T-helper 2 cell (primary cell): ENCODE data around the gene TMC2.

Experiments used
- DNase-seq, 5 experiments: peaks; one replicate each; pipeline versions ENCODE4 v3.0.0 to v3.0.0-alpha.2; 2012 to 2022

Gene TMC2

DNA sequence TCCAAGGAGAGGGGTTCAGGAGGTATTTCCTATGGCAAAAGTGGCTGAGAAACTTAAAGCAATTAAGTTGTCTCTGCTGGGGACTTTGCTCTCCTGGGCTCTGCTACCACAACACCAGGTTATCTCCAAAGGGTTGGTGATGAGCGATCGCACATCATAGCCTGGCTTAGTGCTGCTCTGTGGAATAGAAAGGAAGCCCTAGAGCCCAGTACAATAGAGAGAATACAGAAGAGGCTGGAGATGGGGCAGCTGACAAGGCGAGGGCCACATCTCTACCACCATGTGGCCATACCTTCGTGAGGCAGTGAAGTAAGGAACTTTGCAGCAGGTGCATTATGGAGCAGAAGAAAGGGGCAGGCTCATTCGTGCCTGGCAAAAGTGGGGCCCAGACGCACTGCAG is 8.6 kb upstream of the TMC2 start:
- DNase-seq = no peak

DNA sequence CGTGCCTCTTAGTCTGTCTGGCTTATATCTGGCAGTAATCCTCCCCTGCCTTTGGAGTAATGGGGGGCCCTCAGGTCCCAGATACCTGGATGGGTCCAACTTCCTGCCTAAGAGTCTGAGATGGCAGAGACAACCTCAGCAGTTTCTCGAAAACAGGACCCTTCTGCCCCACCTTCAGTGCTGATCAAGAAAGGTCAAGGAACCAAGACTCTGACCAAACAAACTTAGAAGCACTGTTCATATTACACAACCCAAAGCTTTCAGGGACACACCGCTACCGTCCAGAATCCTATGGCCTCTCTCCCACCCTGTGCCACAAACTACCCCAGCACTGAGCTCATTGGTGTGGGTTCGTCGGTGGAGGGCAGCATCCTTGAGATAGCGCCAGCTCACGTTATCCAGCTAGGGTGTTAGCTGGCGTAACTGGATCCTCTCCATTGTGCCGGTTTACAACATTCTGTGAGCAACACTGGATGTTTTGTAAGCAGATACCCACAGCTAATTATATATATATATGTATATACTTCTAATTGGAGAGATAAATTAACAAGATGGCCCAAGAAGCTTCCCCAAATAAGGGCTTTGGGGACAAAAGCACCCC is 7.6 kb upstream of the TMC2 start:
- DNase-seq = no peak

DNA sequence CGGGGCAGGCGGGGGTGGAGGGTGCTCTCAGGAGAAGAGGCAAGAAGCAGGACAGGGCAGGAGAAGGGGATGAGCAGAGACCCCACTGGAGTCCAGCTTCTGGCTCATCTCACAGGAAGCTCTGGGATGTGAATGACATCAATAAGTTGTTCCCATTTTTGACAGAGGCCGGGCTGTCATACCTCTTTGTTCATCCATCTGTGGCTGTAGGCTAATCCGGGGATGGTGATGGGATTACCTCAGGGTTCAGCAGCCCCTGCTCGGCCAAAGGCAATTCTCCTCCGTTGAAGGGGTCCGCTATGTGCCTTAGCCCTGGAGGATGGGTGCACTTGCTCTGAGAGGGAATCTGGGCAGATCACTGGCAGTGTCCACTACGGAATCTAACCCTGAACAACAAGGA is 3.3 kb upstream of the TMC2 start:
- no peak for DNase-seq

DNA sequence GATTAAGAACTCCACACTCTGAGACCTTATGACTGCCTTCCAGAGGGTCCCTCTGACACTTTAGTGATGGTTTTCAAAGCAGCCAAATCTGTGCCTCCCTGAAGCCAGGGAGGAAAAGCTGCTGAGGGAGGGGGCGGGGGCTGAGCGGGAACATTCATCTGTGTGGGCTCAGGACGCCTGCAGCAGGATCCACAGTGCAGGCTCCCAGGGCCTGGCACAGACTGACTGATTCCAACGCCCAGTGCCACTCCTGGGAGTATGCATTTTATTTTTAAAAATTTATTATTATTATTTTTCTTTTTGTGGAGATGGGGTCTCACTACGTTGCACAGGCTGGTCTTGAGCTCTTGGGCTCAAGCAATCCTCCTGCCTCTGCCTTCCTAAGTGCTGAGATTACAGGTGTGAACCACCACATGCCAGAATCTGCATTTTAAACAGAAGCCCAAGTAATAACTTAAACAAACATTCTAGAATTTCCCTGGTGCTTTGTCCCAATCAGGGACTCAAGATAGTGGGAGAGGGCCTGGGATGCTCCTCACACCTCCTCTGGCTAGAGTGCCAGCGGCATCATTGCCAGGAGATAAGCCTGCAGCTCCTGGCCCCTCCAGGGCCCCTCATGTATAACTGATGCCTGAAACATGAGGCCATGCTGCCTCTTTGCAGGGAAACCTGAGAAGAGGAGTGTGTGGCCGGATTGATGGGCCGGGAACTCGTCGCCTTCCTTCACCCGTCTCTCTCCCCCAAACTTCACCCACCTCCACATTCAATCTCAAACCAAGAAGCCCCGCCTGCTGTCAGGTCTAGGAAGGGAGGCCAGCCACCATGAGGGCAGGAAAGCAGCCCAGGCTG is 438 bp upstream of the TMC2 start:
- DNase-seq = no peak

DNA sequence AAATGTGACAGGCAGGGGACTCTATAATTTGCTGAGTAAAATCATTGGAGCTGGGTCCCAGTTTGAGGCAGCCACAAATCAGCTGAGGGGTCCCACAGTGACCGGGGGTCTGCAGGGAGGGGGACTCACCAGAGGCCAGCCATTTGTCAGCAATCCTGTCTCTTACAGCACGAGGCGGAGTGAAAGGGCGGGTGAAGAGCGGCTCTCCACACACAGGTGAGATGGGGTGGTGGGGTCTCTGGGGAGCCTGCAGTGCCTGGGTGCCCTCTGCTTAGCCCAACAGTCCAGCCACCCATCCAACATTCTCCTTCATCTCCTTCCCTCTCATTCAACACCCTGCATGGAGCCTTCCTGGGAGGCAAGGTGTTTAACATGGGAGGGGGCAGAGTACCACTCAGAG is 728 bp downstream of the TMC2 start:
- no peak for DNase-seq

DNA sequence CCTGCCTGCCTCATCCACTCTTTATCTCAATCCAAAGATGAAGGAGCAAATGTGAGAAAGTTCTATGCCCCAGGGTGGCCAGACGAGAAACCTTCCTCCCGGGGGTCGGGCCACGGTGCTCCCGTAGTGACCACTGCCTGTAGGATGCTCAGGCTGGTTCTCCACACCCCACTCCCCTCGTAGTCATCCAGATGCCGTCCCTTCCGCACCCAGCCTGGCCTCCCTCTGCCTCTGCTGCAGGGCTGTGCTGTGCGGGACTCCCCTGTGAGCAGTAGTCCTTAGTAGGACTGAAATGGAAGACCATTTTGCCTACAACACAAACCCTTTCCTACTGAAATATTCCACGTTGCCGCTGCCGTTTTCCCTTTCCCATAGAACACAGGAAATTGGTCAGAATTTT is 2.0 kb downstream of the TMC2 start:
- no peak for DNase-seq

DNA sequence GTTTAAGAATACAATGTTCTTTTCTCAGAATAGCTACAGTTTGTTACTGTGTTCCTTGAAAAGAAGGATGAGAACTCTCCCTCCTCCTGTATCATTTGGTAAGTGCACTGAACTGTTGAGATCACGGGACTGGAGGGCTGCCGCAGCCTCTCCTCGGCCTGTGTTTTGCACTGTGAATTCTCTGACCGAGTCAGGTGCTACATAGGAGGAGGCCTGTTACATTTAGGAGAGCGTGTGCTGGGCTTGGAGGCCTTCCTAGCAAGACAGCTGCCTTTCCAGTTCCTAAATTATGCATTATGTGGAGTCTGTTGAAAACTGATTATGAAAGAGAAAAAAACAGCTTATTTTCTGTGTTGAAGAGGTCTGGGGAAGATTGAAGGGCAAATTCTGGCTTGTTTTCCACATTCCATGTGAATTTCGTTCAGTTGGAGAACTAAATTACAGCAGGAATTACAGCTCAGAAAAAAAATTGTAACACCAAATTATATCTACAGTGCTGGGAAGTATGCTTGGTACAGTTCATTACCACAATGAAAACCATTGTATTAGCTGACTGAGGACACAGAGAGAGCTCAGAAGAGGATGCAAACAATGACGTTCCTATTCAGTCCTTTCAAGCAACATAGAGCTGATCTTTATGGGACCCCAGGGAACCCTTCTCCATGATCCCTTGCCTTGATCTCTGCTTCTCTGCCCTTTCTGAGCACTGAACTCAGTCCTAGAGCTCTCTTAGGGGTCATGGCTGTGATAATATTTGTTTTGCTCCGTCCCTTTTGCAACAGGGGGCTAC is 2.8 kb downstream of the TMC2 start:
- DNase-seq = no peak

DNA sequence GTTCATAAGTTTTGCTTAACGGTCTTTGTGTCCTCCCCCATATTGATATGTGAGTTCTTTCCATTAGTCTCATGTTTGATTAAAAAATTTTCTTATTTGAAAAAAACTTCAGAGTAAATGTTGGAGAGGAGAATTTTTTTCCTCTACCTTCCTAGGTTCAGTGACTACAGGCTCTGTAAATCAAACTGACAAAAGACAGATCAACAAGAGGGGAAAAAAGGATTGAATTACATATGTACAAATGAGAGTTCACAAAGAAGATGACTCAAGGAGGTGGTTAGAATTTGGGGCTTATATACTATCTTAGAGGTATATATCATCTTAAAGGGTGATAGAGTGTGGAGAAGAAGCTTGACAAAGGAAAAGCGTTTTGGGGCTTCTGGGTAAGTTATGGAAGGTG is 5.6 kb downstream of the TMC2 start:
- no peak for DNase-seq

DNA sequence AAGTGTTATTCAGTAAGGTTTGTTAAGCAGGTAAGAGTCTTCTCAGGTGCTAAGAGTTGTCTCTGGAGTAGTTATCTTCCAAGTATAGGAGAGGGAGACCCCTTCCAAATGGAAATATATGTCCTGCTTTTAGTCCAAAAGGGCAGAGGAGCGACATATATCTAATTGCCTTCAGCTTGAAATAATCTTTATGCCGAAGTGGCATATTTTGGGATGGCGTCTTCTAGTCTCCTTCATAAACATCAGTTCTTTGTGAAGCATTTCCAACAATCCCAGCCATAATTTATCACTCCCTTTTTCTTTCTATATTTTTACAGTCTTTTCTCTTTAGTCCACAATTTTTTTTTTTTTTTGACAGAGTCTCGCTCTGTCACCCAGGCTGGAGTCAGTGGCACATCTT is 6.0 kb downstream of the TMC2 start:
- DNase-seq = no peak

DNA sequence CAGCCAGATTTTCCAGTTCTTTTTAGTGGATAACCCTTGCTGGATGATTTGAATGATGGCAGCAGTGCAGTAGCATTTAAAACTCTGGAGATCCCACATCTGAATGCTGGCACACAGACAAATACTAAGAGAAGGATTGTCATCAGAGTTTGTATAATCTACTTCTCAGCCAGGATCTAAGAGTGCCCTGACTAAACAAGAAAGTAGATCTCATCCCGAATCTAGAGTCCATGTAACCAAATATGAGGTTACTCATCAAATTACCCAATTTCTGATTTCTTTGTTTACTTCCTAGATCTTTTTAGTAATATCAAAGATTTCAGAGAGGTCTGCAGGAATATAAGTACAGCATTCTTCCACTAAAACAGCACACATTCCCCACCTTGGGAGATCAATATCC is 7.8 kb downstream of the TMC2 start:
- no peak for DNase-seq

DNA sequence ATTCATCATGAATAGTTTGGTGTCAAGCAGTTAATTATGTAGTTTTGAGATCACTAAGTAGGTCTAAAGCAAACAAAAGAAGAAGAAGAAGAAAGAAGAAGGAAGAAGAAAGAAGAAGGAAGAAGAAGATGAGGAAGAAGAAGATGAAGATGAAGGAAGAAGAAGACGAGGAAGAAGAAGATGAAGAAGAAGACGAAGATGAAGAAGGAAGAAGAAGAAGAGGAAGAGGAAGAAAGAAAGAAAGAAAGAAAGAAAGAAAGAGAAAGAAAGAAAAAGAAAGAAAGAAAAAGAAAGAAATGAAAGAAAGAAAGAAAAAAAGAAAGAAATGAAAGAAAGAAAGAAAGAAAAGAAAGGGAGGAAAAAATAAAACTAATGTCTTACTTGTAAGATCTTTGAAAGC is 9.2 kb downstream of the TMC2 start:
- DNase-seq = no peak

DNA sequence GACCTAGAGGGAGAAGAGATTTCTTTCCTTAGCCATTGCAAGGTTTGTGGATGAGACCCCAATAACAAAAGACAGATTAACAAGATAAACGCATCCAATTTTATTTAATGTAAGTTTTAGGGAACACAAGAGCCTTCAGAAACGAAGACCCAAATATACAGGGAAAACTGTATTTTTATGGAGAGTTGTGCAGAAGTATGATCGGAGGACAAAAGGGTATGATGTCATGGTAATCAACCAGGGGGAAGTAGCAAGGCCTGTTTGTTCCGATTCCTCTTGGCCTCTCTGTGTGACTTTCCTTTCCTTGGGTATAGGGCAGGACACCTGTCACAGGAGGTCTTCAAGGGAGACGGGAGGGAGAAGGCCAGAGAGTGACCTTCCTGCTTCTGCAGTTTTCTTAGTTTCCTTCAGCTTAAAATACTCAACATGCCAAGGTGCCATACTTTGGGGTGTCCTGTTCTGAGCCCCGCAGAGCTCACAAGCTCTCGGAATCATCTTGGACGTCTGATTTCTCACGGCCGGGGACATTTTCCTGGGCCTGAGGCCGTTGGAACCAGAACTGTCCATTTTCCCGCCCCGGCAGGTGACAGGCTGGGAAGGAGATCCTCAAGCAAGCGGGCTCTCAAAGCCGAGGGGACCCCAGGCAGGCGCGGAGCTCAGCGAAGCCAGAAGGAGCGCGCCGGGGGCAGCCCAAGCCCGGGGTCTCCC is 21.7 kb downstream of the TMC2 start:
- DNase-seq = no peak

DNA sequence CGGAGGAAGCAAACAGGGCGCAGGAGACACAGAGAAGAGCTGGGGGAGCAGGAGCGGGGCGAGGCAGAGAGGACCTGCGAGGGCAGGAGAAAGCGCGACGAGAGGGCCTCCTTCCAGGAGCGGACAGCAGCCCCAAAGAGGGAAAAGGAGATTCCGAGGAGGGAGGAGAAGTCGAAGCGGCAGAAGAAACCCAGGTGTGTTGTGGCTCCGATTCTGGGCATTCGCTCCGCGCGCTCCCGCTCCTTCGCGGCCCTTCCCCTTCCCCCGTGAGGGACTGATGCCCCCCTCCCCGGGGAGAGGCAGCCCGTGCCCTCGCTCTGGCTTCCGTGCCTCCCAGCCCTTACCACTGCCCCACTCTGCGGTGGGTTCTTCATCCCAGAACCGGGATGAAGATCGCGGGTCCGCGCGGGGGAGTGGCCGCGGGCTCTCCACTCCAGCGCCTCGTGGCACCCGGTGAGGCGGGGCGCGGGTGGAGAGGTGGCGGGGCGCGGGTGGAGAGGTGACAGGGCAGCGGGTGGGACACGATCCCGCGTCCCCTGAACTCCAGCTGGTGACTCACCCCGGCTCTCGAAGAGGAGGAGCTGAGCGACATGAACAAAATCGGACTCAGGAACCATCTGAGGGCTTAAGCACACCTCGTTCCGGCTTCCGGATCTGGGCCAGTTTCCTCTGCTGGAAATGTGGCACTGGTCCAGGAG is 22.4 kb downstream of the TMC2 start:
- no peak for DNase-seq

DNA sequence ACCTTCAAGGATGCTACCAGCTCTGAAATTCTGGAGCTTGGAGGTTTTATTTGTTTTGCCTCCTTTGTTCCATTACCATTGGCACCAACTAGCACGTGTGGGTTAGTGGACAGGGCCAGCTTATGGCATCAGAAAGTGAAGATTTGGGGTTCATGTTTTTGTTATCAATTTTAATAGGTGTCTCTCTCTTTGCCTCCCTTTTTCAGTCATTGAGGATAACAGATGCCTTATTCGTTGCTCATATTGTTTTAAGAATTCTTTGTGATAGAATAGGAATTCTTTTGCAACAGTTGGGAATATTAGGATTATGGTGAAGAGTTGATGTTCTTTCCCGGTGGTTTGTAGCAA is 22.9 kb downstream of the TMC2 start:
- DNase-seq = no peak

DNA sequence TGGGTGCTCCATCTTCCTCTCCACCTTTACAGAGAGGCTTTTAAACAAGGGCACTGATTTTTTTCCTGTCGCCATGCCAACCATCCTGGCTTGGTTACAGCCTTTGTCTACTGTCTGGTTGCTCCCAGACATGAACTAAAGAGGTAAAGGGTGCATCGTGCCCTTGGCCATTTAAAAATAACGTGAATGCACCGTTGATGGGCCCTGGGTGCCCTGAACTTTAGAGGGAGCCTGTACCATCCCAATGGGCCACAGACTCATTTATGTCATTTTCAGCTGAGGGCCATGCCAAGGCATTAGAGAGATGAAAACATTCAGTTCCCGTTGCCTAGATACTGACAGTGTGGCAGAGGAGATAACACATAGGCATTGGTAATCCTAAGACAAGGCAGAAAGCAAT is 23.3 kb downstream of the TMC2 start:
- DNase-seq = no peak

DNA sequence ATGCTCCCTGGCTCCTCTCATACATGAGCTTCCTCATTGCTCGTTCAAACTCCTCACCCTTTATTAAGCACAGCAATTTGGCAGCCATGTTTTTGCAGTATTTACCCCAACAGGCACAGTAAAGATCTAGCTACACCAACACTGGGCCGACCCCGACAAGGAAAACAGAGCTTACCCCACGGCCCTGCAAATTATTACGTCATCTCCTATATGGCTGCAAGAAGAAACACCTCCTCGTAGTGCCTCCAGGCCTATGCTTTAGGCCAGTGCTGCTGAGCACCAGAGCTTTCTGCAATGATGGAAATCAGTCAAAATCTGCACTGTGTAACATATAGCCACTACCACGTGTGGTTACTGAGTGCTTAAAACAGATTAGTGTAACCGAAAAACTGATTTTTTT is 26.7 kb downstream of the TMC2 start:
- DNase-seq = no peak

DNA sequence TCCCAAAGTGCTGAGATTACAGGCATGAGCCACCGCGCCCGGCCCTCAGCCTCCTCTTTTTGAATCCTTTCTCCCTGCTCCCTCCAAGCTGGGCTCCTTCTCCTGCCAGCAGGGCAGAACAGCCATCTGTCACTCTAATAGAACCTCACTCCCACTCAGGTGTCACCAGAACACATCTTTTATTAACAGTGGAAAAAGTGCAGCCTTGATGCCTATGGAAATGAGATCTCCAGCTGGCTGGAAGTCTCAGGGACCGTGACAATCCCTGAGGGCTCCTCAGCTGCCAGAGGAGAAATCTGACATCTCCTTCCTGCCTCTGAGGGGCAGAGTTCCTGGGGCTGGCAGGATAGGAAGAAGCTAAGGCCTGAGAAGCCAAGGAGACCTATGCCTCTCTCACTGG is 28.0 kb downstream of the TMC2 start:
- no peak for DNase-seq

DNA sequence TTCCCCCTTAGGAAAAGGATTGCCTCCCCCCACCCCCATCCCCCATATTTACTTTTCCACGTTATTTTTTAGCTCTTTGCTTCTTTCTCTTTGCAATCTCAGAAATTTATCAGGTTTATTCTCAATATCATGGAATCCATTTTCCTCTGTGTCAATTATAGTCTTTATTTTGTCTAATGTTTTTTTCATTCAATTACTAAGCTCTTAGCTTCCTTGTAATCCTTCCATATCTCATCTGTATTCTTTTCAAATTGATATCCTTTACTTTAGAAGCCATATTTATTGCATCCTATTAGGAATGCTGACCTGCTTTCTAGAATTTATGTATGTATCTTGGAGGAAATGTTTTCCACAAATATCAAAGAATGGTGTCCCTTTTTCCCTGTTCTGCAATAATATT is 39.3 kb downstream of the TMC2 start:
- no peak for DNase-seq

DNA sequence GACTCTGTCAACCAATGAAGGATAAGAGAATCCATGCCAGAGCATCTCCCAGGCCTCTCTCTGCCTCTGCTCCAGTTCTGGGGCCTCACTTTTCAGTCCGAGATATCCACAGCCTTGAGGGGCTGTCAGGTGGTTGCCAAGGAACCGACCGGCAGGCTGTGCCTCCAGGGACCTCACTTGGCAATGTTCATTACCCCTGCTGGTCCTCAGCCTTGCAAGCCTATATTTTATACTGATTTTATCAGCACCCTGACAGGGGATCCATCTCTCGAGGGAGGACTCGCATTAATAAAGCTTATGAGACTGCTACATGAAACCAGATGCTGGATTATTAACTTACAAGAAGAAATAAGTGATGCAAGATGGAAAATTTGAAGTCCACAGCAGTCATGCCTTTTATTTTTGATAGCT is 39.9 kb downstream of the TMC2 start:
- DNase-seq = no peak

DNA sequence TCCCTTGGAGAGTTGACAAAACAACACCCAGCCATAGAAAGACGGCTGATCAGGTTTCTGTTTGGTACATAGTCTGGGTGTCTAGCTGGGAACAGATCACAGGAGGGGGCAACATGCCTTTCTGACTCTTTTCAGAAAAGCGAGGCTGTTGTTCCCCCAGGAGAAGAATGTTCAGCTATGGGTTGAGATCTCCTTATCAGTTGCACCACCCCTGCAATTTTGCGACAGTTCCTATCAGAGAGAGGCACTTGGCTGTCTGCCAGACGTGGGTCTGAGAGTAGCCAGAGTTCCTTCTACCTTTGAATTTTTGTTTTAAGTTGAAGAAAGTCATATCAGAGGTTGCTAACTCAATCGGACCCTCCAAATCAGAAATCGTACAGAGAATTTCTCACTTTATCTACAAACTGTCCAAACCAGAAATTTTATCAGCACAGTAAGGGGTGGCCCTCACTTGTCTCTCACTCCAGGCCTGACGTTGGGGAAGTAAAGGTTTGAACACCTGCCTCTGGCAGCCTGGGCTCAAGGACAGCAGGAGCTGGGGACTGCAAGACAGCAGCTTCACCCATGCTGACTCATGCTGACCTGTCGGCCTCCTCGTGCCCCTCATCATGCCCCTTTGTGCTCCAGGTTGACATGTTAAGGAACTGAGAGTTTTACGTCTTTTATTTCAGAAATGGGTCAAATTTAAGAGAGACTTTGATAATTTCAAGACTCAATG is 42.3 kb downstream of the TMC2 start:
- DNase-seq = no peak

DNA sequence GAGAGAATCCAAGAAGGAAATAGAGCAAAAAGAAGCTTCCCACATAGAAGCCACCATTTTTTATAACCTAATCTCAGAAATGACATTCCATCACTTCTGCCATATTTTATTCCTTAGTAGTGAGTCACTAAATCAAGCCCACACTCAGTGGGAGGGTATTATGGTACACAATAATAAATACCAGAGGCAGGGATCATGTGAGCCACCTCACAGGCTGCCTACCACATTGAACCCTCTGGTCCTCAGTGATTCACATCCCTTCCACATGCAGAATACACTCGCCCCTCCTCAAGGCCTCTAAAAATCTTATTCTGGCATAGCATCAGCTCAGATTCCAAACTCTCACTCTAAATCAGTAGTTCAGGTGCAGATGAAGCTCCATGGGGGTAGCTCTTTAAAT is 49.4 kb downstream of the TMC2 start:
- no peak for DNase-seq

DNA sequence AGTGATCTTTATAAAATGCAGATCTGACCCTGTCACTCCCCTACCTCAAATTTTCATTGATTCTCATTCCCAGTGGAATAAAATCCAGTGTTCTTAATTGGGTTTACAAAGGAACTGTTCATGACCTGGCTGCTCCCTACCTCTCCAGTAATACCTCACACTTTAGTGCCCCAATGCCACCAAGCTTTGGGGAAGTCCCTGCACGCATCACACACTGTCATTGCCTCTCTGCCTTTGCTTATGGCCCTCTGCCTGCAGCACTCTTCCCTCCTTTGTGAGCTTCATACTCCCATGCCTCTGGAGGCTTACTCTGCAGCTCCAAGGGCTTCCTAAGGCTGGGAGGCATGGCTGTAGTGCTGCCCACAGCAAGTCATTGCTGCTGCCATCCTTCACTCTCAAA is 57.4 kb downstream of the TMC2 start:
- DNase-seq = no peak
